Fibroblast of gingiva (primary cell): ENCODE results near the gene MBOAT7.
A peak's percentile ranks its signal among the peaks of the same experiment; 100 is the strongest.

Source experiments
- DNase-seq: peaks from one replicate; pipeline ENCODE4 v3.0.0-alpha.2; 2011; ENCODE audit warnings: low read depth

The MBOAT7 gene

DNA sequence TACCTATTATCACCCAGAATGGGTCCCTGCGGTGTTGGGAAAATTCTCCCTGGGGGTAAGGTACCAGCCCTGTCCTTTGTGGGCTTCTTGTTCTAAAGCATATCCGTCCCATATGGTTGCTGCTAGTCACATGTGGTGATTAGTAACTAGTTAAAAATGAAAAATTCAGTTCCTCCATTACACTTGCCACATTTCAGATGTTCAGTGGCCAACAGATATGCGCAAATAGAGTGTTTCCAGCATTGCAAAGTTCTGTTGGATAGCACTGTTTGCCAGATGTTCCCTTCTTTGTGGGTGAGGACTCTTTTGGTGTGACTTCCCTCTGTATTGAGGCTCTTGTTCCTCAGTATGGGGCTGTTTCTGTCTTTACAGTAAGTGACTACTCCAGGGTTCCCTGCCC is 48.0 kb downstream of the MBOAT7 start:
- peak; percentile 57 for DNase-seq

DNA sequence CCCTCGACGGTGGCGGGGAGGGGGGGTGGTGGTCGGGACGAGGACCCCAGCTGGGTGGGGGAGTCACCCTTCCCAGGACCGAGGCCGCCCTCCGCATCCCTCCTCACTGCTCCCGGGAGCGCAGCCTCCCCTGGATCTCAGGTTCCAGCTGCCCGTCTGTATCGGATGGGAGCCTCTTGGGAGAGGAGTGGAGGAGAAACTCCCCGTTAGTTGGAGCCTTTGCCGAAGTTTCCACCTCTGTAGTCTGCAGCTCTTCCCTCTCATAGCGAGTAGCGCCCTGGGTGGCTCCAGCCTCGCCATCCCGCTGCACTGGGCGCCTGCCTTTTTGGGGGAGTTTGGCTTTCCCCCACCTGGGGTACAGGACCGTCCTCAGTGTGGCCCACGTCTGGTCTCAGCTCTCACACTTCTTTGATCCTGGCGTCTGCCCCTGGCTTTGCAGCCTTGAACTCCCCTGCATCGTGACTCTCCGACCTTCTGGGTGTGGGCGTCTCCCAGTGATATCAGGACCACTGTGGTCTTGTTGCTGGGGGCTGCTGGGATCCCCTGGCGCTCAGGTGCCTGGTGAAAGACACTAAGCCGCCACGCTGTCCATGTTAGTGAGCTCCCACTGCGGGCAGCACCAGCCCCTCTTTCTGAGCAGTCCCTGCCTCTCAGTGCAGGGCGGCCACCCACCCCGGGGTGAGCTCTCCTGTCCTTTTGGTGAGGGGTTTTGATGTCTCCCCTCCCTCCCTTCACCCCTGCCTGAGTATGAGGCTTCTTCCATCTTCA is 50.7 kb downstream of the MBOAT7 start:
- no peak for DNase-seq

- no peak for DNase-seq
Measured at GRCh38 chr19:54137699-54138488, 51.5 kb downstream of the MBOAT7 start, which contains the start of gene CNOT3. Gene CNOT3 (plus strand): TSS chr19:54137762. CDS start chr19:54142979, 5,217 bp downstream.

DNA sequence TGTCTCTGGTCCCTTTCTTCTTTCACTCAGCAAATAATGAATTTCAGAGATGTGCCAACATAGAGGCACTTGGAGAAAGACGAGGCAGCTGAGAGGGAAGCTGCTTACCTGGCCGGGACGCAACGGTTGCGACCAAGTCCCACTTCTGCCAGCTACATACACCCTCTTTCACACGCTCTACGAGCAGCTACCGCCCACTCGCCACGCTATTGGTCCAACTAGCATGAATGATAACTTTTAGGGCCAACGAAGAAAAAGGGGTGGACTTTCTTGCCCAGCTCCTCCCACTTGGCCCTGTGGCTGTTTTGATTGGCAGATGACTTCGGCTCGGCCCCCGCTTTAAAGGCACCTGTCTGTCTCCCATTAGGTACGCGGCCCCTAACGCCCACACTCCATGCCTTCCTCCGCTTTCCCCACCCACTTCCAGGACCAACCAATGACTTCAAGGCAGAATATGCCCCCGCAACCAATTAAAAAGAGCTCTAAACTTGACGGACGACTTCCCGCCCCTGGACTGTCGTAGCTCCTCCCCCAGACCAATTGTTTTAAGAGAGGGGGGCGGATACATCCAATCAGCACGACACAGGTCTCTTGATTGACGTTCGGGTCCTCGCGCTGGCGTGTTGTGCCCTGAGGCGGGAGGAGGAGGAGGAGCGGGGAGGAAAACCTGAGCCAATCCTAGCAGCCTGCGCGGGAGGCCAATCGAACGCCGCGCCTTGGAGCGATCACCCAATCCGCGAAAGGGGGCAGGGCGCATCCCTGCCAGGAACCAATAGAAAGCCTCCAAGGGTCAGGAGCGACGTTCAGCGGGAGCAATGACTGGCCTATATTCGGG is 52.3 kb downstream of the MBOAT7 start:
- peak; percentile 100 for DNase-seq

DNA sequence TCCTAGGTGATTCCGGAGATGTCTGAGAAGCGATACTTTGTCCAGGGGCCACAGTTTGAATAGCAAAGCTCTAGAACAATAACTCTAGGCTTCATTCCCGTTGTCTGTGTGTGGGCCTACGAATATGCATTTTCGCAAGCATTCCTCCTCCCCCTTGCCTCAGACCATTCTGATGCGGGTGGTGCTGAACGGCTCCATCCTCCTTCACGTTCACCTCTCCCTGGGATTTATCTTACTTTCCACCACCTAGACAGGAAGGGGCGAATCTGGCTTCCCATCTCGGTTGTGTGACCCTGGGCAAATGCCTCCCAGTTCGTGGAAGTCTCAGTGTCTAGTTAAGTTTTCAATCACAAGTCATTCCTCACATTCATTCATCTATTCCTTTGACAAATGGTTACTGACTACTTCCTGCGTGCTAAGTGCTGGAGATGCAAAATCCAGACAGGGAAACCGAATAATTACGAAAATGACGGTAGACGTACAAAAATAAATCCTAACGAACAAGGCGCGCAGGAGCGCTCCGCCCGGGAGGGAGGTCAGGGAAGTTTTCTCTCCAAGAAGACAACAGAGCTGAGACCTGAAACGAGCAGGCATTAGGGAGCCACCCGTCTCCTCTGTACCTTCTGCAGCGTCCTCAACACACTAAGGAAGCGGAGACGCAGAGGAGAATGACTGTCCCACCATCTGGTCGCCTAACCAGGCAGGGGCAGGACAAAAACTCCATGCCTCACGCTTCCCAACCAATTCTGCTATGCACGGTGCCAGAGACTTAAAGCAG is 53.1 kb downstream of the MBOAT7 start:
- DNase-seq = no peak

DNA sequence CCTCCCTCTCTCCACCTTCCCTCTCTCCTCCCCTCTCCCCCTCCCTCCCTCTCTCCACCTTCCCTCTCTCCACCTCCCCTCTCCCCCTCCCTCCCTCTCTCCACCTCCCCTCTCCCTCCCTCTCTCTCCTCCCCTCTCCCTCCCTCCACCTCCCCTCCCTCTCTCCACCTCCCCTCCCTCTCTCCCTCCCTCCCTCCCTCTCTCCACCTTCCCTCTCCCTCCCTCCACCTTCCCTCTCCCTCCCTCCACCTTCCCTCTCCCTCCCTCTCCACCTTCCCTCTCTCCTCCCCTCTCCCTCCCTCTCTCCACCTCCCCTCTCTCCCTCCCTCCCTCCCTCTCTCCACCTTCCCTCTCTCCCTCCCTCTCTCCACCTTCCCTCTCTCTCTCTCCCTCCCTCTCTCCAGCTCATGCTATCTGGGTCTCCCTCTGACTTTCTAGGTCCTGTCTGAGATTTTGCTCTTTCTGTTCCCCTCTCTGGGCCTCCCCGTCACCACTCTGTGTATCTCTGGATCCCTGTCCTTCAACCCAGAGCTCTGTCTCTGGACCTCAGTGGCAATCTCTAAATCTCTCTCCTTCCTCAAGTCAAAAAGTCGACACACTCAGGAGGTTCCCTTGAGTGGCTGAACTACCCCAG is 55.3 kb downstream of the MBOAT7 start:
- no peak for DNase-seq

GRCh38 chr19:54133312-54133956 is 55.9 kb downstream of the MBOAT7 start:
- no peak for DNase-seq

- no peak for DNase-seq
Measured at GRCh38 chr19:54129617-54129996, 59.8 kb downstream of the MBOAT7 start.

DNA sequence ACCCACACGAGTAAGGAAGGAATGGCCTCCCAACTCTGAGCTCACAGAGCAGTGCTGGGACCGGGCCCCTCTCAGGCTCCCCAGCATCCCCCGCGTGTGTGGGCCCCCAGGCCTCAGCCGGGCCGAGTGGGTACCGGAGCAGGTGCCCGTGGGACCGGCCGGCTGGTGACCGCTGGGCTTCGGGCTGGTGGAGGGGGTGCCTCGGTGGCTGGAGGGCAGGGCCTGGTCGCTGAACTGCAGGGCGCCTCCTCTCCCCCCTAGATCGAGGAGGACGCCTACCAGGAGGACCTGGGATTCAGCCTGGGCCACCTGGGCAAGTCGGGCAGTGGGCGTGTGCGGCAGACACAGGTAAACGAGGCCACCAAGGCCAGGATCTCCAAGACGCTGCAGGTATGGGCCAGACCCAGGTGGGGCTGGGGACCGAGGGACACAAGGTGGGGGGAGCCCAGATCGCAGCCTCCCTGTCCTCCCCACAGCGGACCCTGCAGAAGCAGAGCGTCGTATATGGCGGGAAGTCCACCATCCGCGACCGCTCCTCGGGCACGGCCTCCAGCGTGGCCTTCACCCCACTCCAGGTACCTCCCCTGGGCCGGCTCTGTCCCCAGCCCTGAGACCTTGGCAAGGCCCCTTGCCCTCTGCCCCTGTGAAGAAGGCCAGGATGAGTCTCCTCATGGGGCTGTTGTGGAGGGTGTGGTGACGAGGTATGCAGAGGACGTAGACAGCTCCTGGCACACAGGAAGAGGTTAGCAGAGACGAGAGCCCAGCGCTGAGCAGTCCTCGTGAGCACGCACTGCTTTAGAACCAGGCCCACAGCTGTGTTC is 60.4 kb downstream of the MBOAT7 start:
- no peak for DNase-seq

DNA sequence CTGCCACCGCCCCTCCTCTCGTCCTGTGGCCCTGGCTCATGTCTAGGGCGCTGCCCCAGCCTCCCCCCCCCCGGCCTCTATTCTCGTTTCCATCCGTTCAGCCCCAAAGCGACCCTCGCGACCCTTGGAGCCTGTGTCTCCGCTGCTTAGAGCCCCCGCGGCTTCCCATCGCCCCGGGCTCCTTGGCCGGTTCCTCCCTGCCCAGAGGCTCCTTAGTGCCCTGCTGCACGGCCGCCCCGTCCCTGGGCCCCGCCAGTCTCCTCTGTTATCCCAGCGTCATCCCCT is 61.0 kb downstream of the MBOAT7 start:
- no peak for DNase-seq

DNA sequence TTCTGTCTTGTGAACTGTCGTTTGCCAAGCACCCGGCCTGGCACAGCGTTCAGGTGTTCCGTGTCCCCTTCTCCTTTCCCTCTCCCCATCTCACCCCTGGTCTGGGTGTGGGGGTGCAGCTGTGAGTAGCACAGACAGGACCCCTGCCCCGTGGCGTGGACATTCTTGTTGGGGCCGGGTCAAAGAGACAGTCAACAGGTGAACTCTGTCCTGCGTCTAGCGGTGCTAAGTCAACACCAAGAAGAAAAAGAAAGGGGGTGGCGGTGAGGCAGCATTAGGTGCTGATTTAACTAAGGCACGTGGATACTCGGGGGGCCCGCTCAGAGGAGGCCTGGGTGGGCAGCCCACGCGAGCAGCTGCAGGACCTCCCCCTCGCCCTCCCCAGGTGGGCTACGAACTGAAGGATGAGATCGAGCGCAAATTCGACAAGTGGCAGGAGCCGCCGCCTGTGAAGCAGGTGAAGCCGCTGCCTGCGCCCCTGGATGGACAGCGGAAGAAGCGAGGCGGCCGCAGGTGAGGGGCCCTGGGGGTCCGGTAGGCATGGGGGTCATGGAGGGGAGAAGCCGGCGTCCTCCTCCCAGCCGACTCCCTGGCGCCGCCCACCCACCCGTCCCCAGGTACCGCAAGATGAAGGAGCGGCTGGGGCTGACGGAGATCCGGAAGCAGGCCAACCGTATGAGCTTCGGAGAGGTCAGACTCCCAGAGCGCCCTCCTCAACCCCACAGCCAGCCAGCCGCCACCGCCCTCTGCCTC is 61.5 kb downstream of the MBOAT7 start:
- no peak for DNase-seq

- DNase-seq = no peak
Measured at GRCh38 chr19:54125713-54126112, 63.7 kb downstream of the MBOAT7 start.

- DNase-seq = no peak
Measured at GRCh38 chr19:54124393-54124792, 65.0 kb downstream of the MBOAT7 start.

- DNase-seq = no peak
Measured at GRCh38 chr19:54123682-54124081, 65.7 kb downstream of the MBOAT7 start.
